HCT116 (cell line): ENCODE data around the gene TFF3.

Experiments
- CTCF ChIP-seq, 3 experiments: fragments of 200-600 bp in 1 of 3; sonication (generic) in 1 of 3; IDR thresholded peaks in 2 of 3; conservative IDR thresholded peaks in 1 of 3; 2 replicates each; pipeline ENCODE4 v1.5.1; 2012 to 2017; ENCODE audit warnings: low read depth in 2 of 3, low read length in 2 of 3, antibody characterized with exemption in 1 of 3, borderline replicate concordance in 1 of 3, control low read depth in 1 of 3, mild to moderate bottlenecking in 1 of 3, mixed read lengths in 1 of 3, mixed run types in 1 of 3, moderate library complexity in 1 of 3; ENCODE audit not compliant: insufficient read depth in 1 of 3
- EZH2phosphoT487 ChIP-seq: fragments of 200-600 bp; IDR thresholded peaks from 2 replicates; pipeline ENCODE4 v1.6.1; 2018; ENCODE audit warnings: antibody characterized with exemption, borderline replicate concordance

- TF ChIP-seq EZH2phosphoT487, result no peak
- no peak for TF ChIP-seq CTCF (IDR thresholded peaks at IDR 0.05 in 2 of 3, conservative IDR thresholded peaks at IDR 0.05 in 1 of 3; ENCODE audit: borderline replicate concordance in 1 of 3, insufficient read depth in 1 of 3, low read depth in 2 of 3, low read length in 2 of 3)
These were observed 2.5 kb downstream of the TFF3 start for GRCh38 chr21:42312626-42313104.
